Mesodermal cell (in vitro differentiated cells): ENCODE results near the gene TDP1.
"Not testable (repeated sequence)": the region's sequence is repeated elsewhere in the genome, so short reads cannot be mapped to it uniquely, and the experiment has no call there.

ENCODE experiments used
- H3K27ac ChIP-seq: 2 replicates; pipeline ENCODE4 v1.7.0; 2013; ENCODE audit warnings: mild to moderate bottlenecking, low read depth, low read length, moderate library complexity; ENCODE audit not compliant: severe bottlenecking
- H3K36me3 ChIP-seq: 2 replicates; pipeline ENCODE4 v1.7.1; 2013; ENCODE audit warnings: mild to moderate bottlenecking, low read length, moderate library complexity; ENCODE audit not compliant: control insufficient read depth, insufficient read depth
- H3K4me1 ChIP-seq: one replicate; pipeline ENCODE4 v1.7.1; 2013; ENCODE audit warnings: mild to moderate bottlenecking, low read length; ENCODE audit not compliant: insufficient read depth, control insufficient read depth, poor library complexity, severe bottlenecking
- H3K4me3 ChIP-seq: 2 replicates; pipeline ENCODE4 v1.7.0; 2013; ENCODE audit warnings: low read length, control low read depth, mild to moderate bottlenecking; ENCODE audit not compliant: insufficient read depth, poor library complexity, severe bottlenecking; ENCODE audit errors: extremely low read depth
- H3K9me3 ChIP-seq: 2 replicates; pipeline ENCODE4 v1.7.1; 2013; ENCODE audit warnings: mild to moderate bottlenecking, low read length, moderate library complexity; ENCODE audit not compliant: control insufficient read depth
- WGBS, 2 experiments: methylation state at CpG; one replicate each; pipeline ENCODE4 v1.1.5; 2013; ENCODE audit warnings: missing lambda C conversion rate in 2 of 2; ENCODE audit not compliant: insufficient coverage in 2 of 2; 5-methylcytosine and 5-hydroxymethylcytosine counted together

The TDP1 gene

DNA sequence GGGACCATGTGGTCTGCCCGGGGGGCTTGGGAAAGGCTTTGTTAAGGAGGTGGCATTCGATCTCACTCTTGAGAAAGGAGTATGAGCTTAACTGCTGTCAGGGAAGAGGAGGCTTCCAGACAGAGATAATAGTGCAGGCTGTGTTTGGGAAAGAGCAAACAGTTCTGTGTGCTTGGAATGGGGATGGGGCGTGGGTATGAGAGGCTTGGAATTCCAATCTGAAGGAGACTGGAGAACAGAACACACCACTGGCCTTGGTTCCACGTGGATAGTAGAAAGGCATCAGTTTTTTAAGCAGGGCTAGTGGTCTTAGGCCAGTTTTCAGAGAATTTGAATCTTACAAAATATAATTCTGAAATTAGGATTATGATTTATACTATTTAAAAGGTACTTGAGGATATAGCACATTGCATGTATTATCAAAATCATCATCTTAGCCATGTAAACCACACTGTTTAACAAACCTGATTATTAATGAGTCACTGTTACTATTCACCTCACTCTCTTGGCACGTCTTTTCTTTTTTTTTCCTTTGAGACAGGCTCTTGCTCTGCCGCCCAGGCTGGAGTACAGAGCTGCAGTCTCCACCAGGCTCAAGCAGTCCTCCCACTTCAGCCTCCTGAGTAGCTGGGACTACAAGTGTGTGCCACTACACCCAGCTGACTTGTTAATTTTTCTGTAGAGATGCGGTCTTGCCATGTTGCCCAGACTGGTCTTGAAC, 67.6 kb downstream of the TDP1 start:
- Histone ChIP-seq H3K36me3 (peaks cover 59% of the 10 kb centered on the region), H3K27ac (peak overlapping the region; percentile 69), H3K4me1 (peaks cover 6% of the 10 kb centered on the region), H3K4me3 (no peak overlapping the region), H3K9me3 (no peaks in the 10 kb centered on the region)
- WGBS, 2 experiments, result 88 to 95% methylated on average over 5 to 6 of the region's 7 CpGs

DNA sequence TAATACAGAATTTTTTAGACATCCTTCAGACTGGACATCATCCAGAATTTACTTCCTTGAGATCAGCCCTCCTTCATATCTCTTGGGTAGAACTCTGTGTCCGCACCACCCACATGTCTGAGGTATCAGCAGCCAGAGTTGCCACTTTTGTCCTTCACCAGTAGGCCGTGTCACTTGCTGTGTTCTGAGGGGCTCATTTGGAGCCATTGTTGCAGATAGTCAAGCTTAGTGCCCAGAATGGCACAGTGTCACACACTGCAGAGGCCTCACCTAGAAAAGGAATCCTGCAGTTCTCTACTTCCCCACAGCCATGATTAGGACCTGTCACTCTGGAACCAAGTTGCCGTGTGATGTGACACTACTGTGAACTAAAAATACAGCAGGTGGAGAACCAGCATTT, 69.2 kb downstream of the TDP1 start:
- 77 to 91% methylated on average over 2 to 3 of the region's 3 CpGs for WGBS, 2 experiments
- Histone ChIP-seq H3K4me3 (no peak overlapping the region), H3K4me1 (peaks cover 6% of the 10 kb centered on the region), H3K9me3 (no peaks in the 10 kb centered on the region), H3K27ac (no peak overlapping the region), H3K36me3 (peaks cover 49% of the 10 kb centered on the region)

DNA sequence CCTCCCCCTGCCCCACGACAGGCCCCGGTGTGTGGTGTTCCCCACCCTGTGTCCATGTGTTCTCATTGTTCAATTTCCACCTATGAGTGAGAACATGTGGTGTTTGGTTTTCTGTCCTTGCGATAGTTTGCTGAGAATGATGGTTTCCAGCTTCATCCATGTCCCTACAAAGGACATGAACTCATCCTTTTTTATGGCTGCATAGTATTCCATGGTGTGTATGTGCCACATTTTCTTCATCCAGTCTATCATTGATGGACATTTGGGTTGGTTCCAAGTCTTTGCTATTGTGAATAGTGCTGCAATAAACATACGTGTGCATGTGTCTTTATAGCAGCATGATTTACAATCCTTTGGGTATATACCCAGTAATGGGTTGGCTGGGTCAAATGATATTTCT, 70.9 kb downstream of the TDP1 start:
- peaks cover 56% of the 10 kb centered on the region for H3K36me3 ChIP-seq
- H3K9me3 ChIP-seq, H3K4me1 ChIP-seq, H3K27ac ChIP-seq, H3K4me3 ChIP-seq: not testable (repeated sequence)
- no CpG with 5 or more reads among the region's 4 CpGs for WGBS, 2 experiments

DNA sequence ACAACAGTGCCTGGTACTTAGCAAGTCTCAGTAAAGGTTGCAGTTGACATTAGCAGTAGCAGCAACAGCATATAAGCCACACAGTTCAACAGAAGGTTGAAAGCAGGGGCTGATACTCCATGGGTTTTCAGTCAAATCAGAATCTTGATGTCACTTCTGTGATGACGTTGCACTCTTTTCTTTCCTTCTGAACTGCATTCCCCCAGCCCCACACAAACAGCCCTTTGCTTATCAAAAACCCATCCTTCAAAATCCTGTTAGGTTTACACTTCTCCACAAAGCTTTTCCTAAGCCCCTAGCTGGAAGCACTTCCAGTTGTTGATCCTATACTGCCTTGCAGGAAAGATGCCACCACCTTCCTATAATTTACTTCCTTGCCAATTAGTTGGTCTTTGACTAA, 72.1 kb downstream of the TDP1 start:
- H3K27ac ChIP-seq, result no peak overlapping the region
- WGBS, 2 experiments, result 91 to 100% methylated on average over 1 of the region's 1 CpG
- peaks cover 1% of the 10 kb centered on the region for H3K4me1 ChIP-seq
- H3K9me3 ChIP-seq, result no peaks in the 10 kb centered on the region
- peaks cover 53% of the 10 kb centered on the region for H3K36me3 ChIP-seq
- no peak overlapping the region for H3K4me3 ChIP-seq

DNA sequence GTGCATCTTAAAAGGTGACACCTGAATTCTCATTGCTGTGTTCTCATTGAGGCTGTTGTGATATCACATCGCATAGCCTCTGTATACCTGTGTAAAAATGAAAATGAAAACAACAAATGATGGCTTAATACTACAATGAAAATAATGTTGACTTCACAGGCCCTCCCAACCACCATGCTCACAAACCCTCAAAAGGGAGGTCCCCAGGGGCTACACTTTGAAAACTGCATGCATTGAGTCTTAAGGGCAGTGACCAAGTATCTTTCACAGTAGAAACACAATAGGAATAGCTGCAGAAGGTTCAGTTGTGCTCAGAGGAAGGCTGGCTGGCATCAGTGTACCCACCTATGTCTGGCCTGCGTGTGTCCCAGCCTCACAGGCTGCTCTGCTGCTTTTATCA, 78.4 kb downstream of the TDP1 start:
- 88 to 100% methylated on average over 1 of the region's 2 CpGs for WGBS, 2 experiments
- peaks cover 56% of the 10 kb centered on the region for H3K36me3 ChIP-seq
- no peak overlapping the region for H3K27ac ChIP-seq

DNA sequence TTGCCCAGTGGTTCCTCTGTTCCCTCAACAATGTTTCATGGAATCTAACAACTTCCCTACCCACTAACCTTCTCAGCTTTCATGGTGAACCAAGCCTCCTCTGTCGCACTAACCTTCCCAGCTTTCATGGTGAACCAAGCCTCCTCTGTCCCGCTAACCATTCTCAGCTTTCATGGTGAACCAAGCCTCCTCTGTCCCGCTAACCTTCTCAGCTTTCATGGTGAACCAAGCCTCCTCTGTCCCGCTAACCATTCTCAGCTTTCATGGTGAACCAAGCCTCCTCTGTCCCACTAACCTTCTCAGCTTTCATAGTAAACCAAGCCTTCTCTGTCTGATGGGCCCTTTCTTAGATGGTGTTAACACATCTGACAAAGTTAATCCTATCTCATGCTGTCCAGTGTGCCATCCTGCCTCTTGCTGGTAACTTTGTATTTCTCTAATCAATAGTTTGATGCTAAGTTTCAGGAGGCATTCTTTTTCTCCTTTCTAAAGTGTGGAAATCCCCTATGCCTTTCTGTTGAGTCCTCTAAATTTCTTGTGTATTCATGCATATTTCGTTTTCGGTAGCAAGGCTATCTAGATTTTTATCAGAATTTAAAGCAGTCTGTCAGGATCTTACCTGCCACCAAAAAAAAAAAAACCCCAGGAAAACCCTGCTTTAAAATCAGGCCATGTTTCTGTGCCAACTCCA, 79.3 kb downstream of the TDP1 start:
- Histone ChIP-seq H3K9me3 (no peaks in the 10 kb centered on the region), H3K27ac (no peak overlapping the region), H3K36me3 (peaks cover 52% of the 10 kb centered on the region), H3K4me3 (no peak overlapping the region), H3K4me1 (no peaks in the 10 kb centered on the region)
- WGBS, 2 experiments, result 94 to 96% methylated on average over 4 to 6 of the region's 6 CpGs

More for the DNA sequence above, 78.4 kb downstream of the TDP1 start:
- H3K4me3 ChIP-seq, result no peak overlapping the region
- no peaks in the 10 kb centered on the region for H3K9me3 ChIP-seq
- H3K4me1 ChIP-seq, result no peaks in the 10 kb centered on the region

GRCh38 chr14:90039253-90040010, 83.7 kb downstream of the TDP1 start:
- no peaks in the 10 kb centered on the region for H3K9me3 ChIP-seq
- no peak overlapping the region for H3K4me3 ChIP-seq
- 92% methylated on average over 5 to 7 of the region's 11 CpGs for WGBS, 2 experiments
- no peak overlapping the region for H3K27ac ChIP-seq
- peaks cover 43% of the 10 kb centered on the region for H3K36me3 ChIP-seq
- H3K4me1 ChIP-seq, result no peaks in the 10 kb centered on the region

DNA sequence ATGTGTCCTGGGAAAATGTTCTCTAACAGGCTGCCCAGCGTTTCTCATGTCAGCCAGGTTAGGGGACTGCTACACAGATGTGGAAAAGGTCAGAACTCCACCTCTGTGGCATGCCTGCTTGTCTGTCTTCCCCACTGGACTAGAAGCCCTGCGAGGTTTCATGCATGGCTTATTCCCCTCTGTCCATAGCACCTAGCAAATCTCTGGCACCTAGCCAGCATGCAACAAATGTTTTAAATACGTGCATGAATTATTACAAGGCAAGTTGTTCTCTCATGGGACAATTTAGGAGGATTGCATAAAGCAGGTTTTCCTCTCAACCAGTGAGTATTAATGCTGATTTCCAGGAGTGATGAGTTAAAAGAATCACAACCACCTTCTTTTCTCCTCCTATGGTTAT, 84.7 kb downstream of the TDP1 start:
- Histone ChIP-seq H3K27ac (no peak overlapping the region), H3K36me3 (peaks cover 45% of the 10 kb centered on the region), H3K4me3 (no peak overlapping the region), H3K4me1 (no peaks in the 10 kb centered on the region), H3K9me3 (no peaks in the 10 kb centered on the region)
- WGBS, 2 experiments, result 94 to 100% methylated on average over 1 to 3 of the region's 3 CpGs

DNA sequence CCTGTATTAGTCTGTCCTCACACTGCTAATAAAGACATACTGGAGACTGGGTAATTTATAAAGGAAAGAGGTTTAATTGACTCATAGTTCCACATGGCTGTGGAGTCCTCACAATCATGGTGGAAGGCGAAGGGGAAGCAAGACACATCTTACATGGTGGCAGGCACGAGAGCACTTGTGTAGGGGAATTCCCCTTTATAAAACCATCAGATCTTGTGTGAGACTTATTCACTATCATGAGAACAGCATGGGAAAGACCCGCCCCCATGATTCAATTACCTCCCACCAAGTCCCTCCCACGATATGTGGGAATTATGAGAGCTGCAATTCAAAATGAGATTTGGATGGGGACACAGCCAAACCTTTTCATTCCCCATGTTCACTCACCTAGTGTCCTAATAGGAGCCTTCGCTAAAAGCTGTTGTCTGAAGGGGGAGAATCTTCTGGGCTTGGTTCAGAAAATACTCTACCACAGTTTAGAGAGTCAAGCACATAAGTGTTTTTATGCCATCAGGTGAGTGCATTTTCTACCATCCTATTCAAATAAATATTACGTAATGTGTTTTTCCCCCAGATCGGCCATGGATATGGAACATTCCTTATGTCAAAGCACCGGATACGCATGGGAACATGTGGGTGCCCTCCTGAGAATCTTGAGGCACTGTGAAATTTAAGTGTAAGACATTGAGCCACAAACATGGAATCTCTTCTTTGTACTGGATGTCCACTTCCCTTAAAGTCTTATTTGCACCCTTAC, 86.9 kb downstream of the TDP1 start:
- Histone ChIP-seq H3K36me3 (peaks cover 39% of the 10 kb centered on the region), H3K4me1 (no peaks in the 10 kb centered on the region), H3K27ac (no peak overlapping the region), H3K4me3 (no peak overlapping the region), H3K9me3 (no peaks in the 10 kb centered on the region)
- WGBS, 2 experiments, result 94 to 96% methylated on average over 3 to 5 of the region's 9 CpGs

GRCh38 chr14:90045616-90046015, 89.9 kb downstream of the TDP1 start:
- Histone ChIP-seq H3K36me3 (peaks cover 31% of the 10 kb centered on the region), H3K9me3 (no peaks in the 10 kb centered on the region), H3K4me3 (no peak overlapping the region), H3K27ac (no peak overlapping the region), H3K4me1 (no peaks in the 10 kb centered on the region)
- 100% methylated on average over 2 of the region's 2 CpGs for WGBS, 2 experiments
